Stimulated activated memory B cell treated with anti-CD40 and anti-IgM and Interleukin-4, amounts not matched to agents 10 μg/mL and 1 μg/mL and 100 μg/mL, for 72 hours (primary cell): ENCODE results near the gene AK2.
"Not testable (repeated sequence)": the region's sequence is repeated elsewhere in the genome, so short reads cannot be mapped to it uniquely, and the experiment has no call there.

ENCODE experiments used
- ATAC-seq: fragments of 150-1000 bp; cut with Tn5 transposase; 2 replicates; pipeline ENCODE4 v1.10.0; 2021
- H3K27ac Mint-ChIP-seq: one replicate; pipeline ENCODE4 v1.8.0; 2022; ENCODE audit warnings: mild to moderate bottlenecking, mixed read lengths
- H3K27me3 Mint-ChIP-seq: one replicate; pipeline ENCODE4 v1.8.0; 2022; ENCODE audit warnings: mixed read lengths
- H3K36me3 Mint-ChIP-seq: one replicate; pipeline ENCODE4 v1.8.0; 2022; ENCODE audit warnings: mixed read lengths
- H3K4me1 Mint-ChIP-seq: one replicate; pipeline ENCODE4 v1.8.0; 2022; ENCODE audit warnings: mixed read lengths
- H3K4me3 Mint-ChIP-seq: one replicate; pipeline ENCODE4 v1.8.0; 2022; ENCODE audit warnings: mild to moderate bottlenecking, moderate library complexity, mixed read lengths
- H3K9me3 Mint-ChIP-seq: one replicate; pipeline ENCODE4 v1.8.0; 2022; ENCODE audit warnings: mixed read lengths

AK2 gene

GRCh38 chr1:33001282-33001681, 35.4 kb downstream of the AK2 start:
- peak overlapping the region; percentile 2 for H3K27ac Mint-ChIP-seq
- peaks cover 18% of the 10 kb centered on the region for H3K4me1 Mint-ChIP-seq
- H3K36me3 Mint-ChIP-seq = peaks cover 5% of the 10 kb centered on the region
- ATAC-seq = no peak
- H3K27me3 Mint-ChIP-seq = no peaks in the 10 kb centered on the region
- H3K4me3 Mint-ChIP-seq = no peak overlapping the region
- H3K9me3 Mint-ChIP-seq = no peaks in the 10 kb centered on the region

GRCh38 chr1:33000427-33001026, 36.2 kb downstream of the AK2 start:
- H3K4me3 Mint-ChIP-seq = no peak overlapping the region
- H3K36me3 Mint-ChIP-seq = peaks cover 5% of the 10 kb centered on the region
- H3K27me3 Mint-ChIP-seq = no peaks in the 10 kb centered on the region
- ATAC-seq = no peak
- no peaks in the 10 kb centered on the region for H3K9me3 Mint-ChIP-seq
- H3K27ac Mint-ChIP-seq = no peak overlapping the region
- peaks cover 25% of the 10 kb centered on the region for H3K4me1 Mint-ChIP-seq

GRCh38 chr1:32998997-32999396, 37.7 kb downstream of the AK2 start:
- Mint-ChIP-seq H3K36me3 (peaks cover 5% of the 10 kb centered on the region), H3K27ac (no peak overlapping the region), H3K9me3 (no peaks in the 10 kb centered on the region), H3K4me1 (peaks cover 25% of the 10 kb centered on the region), H3K4me3 (no peak overlapping the region), H3K27me3 (no peaks in the 10 kb centered on the region)
- no peak for ATAC-seq

- peaks cover 5% of the 10 kb centered on the region for H3K36me3 Mint-ChIP-seq
- no peaks in the 10 kb centered on the region for H3K9me3 Mint-ChIP-seq
- no peak for ATAC-seq
- H3K27me3 Mint-ChIP-seq = no peaks in the 10 kb centered on the region
- no peak overlapping the region for H3K4me3 Mint-ChIP-seq
- peak overlapping the region; percentile 78 for H3K27ac Mint-ChIP-seq
- peaks cover 34% of the 10 kb centered on the region for H3K4me1 Mint-ChIP-seq
Observed at GRCh38 chr1:32998064-32998463, 38.6 kb downstream of the AK2 start.

GRCh38 chr1:32997381-32997891, 39.2 kb downstream of the AK2 start:
- Mint-ChIP-seq H3K36me3 (peaks cover 5% of the 10 kb centered on the region), H3K4me3 (no peak overlapping the region), H3K27me3 (no peaks in the 10 kb centered on the region), H3K27ac (peak overlapping the region; percentile 78), H3K4me1 (peaks cover 41% of the 10 kb centered on the region), H3K9me3 (no peaks in the 10 kb centered on the region)
- no peak for ATAC-seq

- peaks cover 73% of the 10 kb centered on the region for H3K4me1 Mint-ChIP-seq
- H3K4me3 Mint-ChIP-seq = peak overlapping the region; percentile 40
- H3K36me3 Mint-ChIP-seq, H3K9me3 Mint-ChIP-seq, H3K27me3 Mint-ChIP-seq, ATAC-seq: not testable (repeated sequence)
- peak overlapping the region; percentile 90 for H3K27ac Mint-ChIP-seq
Observed at GRCh38 chr1:32993324-32993636, 43.4 kb downstream of the AK2 start.

GRCh38 chr1:32992489-32993323, 44.0 kb downstream of the AK2 start:
- no peaks in the 10 kb centered on the region for H3K9me3 Mint-ChIP-seq
- H3K4me1 Mint-ChIP-seq = peaks cover 67% of the 10 kb centered on the region
- H3K27ac Mint-ChIP-seq = peak overlapping the region; percentile 90
- peak; percentile 96 for ATAC-seq
- H3K27me3 Mint-ChIP-seq = no peaks in the 10 kb centered on the region
- no peaks in the 10 kb centered on the region for H3K36me3 Mint-ChIP-seq
- H3K4me3 Mint-ChIP-seq = peak overlapping the region; percentile 40

GRCh38 chr1:32991819-32992488, 44.7 kb downstream of the AK2 start:
- Mint-ChIP-seq H3K27me3 (no peaks in the 10 kb centered on the region), H3K27ac (peak overlapping the region; percentile 90), H3K36me3 (no peaks in the 10 kb centered on the region), H3K4me1 (peaks cover 67% of the 10 kb centered on the region), H3K9me3 (no peaks in the 10 kb centered on the region), H3K4me3 (peak overlapping the region; percentile 40)
- no peak for ATAC-seq

- Mint-ChIP-seq H3K27ac (peak overlapping the region; percentile 90), H3K4me3 (no peak overlapping the region), H3K4me1 (peaks cover 73% of the 10 kb centered on the region), H3K36me3 (no peaks in the 10 kb centered on the region), H3K9me3 (no peaks in the 10 kb centered on the region), H3K27me3 (no peaks in the 10 kb centered on the region)
- ATAC-seq = no peak
Observed at GRCh38 chr1:32991386-32991785, 45.3 kb downstream of the AK2 start.

- no peak overlapping the region for H3K4me3 Mint-ChIP-seq
Observed at GRCh38 chr1:32990887-32991286, 45.8 kb downstream of the AK2 start.

GRCh38 chr1:32989160-32990050, 47.3 kb downstream of the AK2 start:
- Mint-ChIP-seq H3K9me3 (no peaks in the 10 kb centered on the region), H3K27ac (peak overlapping the region; percentile 90), H3K36me3 (no peaks in the 10 kb centered on the region), H3K4me1 (peaks cover 70% of the 10 kb centered on the region), H3K4me3 (peak overlapping the region; percentile 10), H3K27me3 (no peaks in the 10 kb centered on the region)
- ATAC-seq = peak; percentile 2

More at GRCh38 chr1:32990887-32991286, 45.8 kb downstream of the AK2 start:
- no peaks in the 10 kb centered on the region for H3K36me3 Mint-ChIP-seq
- H3K4me1 Mint-ChIP-seq = peaks cover 69% of the 10 kb centered on the region
- no peak for ATAC-seq
- no peaks in the 10 kb centered on the region for H3K27me3 Mint-ChIP-seq
- H3K27ac Mint-ChIP-seq = peak overlapping the region; percentile 90
- no peaks in the 10 kb centered on the region for H3K9me3 Mint-ChIP-seq

GRCh38 chr1:32988665-32989064, 48.0 kb downstream of the AK2 start:
- no peak for ATAC-seq
- Mint-ChIP-seq H3K36me3 (no peaks in the 10 kb centered on the region), H3K4me1 (peaks cover 75% of the 10 kb centered on the region), H3K4me3 (no peak overlapping the region), H3K27ac (peak overlapping the region; percentile 90), H3K9me3 (no peaks in the 10 kb centered on the region), H3K27me3 (no peaks in the 10 kb centered on the region)

GRCh38 chr1:32985226-32985625, 51.5 kb downstream of the AK2 start:
- ATAC-seq = no peak
- Mint-ChIP-seq H3K27me3 (no peaks in the 10 kb centered on the region), H3K4me3 (no peak overlapping the region), H3K27ac (peak overlapping the region; percentile 74), H3K4me1 (peaks cover 72% of the 10 kb centered on the region), H3K9me3 (no peaks in the 10 kb centered on the region), H3K36me3 (no peaks in the 10 kb centered on the region)

- H3K9me3 Mint-ChIP-seq = no peaks in the 10 kb centered on the region
- H3K4me1 Mint-ChIP-seq = peaks cover 72% of the 10 kb centered on the region
- peak overlapping the region; percentile 74 for H3K27ac Mint-ChIP-seq
- peak; percentile 55 for ATAC-seq
- no peaks in the 10 kb centered on the region for H3K36me3 Mint-ChIP-seq
- no peaks in the 10 kb centered on the region for H3K27me3 Mint-ChIP-seq
- no peak overlapping the region for H3K4me3 Mint-ChIP-seq
Observed at GRCh38 chr1:32984455-32985171, 52.1 kb downstream of the AK2 start.
